Skin epidermis (tissue), 12 donors: ENCODE measurements around the gene RPN1.
"Not testable (repeated sequence)": the region's sequence is repeated elsewhere in the genome, so short reads cannot be mapped to it uniquely, and the experiment has no call there.

Experiments used
- H3K27ac ChIP-seq, 21 experiments: fragments of 200-600 bp; sonication (generic) in 11 of 21; one replicate each; pipeline ENCODE4 v1.5.0; 2020; ENCODE audit warnings: mild to moderate bottlenecking in 3 of 21, inconsistent platforms in 2 of 21, moderate library complexity in 2 of 21
- H3K4me3 ChIP-seq, 7 experiments: fragments of 200-600 bp; sonication (generic) in 2 of 7; one replicate each; pipeline ENCODE4 v1.5.0; 2020; ENCODE audit warnings: inconsistent platforms in 2 of 7, mild to moderate bottlenecking in 2 of 7, moderate library complexity in 1 of 7

Gene RPN1

GRCh38 chr3:128587391-128587790 lies 63.2 kb downstream of the RPN1 start:
- Histone ChIP-seq H3K27ac (no peak overlapping the region), H3K4me3 (no peak overlapping the region)

- not testable (repeated sequence) for H3K4me3 ChIP-seq
Measured at GRCh38 chr3:128586932-128587331, 63.7 kb downstream of the RPN1 start.

DNA sequence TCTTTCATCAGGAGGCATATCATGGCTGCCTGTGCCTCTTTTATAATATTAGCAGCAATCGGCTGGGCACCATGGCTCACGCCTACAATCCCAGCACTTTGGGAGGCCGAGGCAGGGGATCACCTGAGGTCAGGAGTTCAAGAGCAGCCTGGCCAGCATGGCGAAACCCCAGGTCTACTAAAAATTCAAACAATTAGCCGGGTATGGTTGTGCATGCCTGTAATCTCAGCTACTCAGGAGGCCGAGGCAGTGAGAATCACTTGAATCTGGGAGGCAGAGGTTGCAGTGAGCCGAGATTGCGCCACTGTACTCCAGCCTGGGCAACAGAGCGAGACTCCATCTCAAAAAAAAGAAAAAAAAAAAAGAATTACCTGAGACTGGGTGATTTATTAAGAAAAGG lies 64.2 kb downstream of the RPN1 start:
- H3K4me3 ChIP-seq, H3K27ac ChIP-seq: not testable (repeated sequence)

More at GRCh38 chr3:128586932-128587331, 63.7 kb downstream of the RPN1 start:
- H3K27ac ChIP-seq = not testable (repeated sequence)

- Histone ChIP-seq H3K27ac (no peak overlapping the region), H3K4me3 (no peak overlapping the region)
Measured at GRCh38 chr3:128585974-128586373, 64.6 kb downstream of the RPN1 start.

- no peak overlapping the region for H3K4me3 ChIP-seq
- no peak overlapping the region for H3K27ac ChIP-seq
Measured at GRCh38 chr3:128585189-128585588, 65.4 kb downstream of the RPN1 start.

- Histone ChIP-seq H3K4me3 (no peak overlapping the region), H3K27ac (no peak overlapping the region)
Measured at GRCh38 chr3:128584412-128585020, 66.1 kb downstream of the RPN1 start.

DNA sequence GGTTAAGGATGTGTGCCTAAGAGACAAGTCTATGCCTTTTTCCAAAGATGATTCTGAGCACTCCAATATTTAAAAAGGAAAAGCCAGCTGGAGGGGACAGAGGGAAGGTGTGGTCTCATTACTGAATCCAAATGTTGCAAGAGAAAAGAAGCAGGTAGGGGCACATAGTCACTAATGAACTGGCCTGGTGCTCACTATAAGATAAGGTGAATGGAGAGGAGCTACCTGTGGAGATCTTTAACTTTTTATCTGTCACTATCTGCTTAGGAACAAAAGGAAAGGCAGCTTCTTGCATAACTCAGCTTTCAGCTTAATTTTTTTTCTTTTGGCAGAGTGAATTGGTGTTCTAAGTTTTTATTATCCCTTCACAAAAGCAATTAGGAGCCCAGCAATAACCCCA lies 69.1 kb downstream of the RPN1 start:
- H3K27ac ChIP-seq = no peak overlapping the region
- H3K4me3 ChIP-seq = no peak overlapping the region

GRCh38 chr3:128579927-128580326 lies 70.7 kb downstream of the RPN1 start:
- no peak overlapping the region for H3K4me3 ChIP-seq
- H3K27ac ChIP-seq = no peak overlapping the region

DNA sequence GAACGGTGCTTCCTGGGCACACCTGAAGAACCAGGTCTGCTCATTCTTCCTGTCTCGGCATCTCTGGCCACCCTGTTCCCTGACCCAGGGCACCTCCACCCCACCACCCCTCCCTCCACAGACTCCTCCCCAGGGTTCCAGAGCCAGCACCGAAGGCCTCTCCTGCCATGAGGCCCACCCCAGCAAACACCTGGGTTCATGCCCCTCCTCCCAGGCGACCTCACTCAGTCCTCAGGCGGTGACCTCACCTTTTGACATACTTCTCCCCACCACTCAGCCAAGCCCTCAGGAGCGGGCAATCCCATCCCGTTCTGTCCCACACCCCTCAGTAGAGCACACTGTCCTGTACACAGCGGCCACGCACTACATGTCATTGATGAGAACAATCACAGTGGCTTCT lies 72.3 kb downstream of the RPN1 start:
- H3K4me3 ChIP-seq = no peak overlapping the region
- no peak overlapping the region for H3K27ac ChIP-seq

GRCh38 chr3:128577711-128578110 lies 72.9 kb downstream of the RPN1 start:
- Histone ChIP-seq H3K4me3 (no peak overlapping the region), H3K27ac (no peak overlapping the region)

- H3K27ac ChIP-seq = no peak overlapping the region
- H3K4me3 ChIP-seq = no peak overlapping the region
Measured at GRCh38 chr3:128576290-128576689, 74.3 kb downstream of the RPN1 start.

GRCh38 chr3:128575777-128576176 lies 74.8 kb downstream of the RPN1 start:
- Histone ChIP-seq H3K27ac (no peak overlapping the region), H3K4me3 (no peak overlapping the region)

DNA sequence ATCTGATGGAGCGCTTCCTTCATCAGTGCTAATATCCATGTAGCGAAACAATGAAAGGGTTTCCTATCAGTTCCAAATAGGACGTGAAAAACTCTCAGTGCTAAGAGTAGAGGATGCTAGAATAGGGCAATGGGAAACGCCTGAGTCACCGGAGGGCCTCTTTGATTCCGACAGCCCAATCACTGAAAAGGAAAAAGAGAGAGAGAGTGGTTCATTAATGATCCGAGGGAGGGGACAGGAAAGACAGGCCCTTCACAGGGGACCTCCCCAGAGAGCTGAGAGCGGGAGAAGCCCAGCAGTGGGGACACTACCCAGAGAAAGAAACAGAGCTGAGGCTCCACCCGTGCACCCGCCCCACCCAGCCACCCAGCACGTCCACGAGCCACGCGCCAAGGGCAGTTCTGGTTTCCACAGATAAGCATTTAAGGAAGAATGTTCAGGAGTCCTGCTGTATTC lies 76.9 kb downstream of the RPN1 start:
- no peak overlapping the region for H3K4me3 ChIP-seq
- no peak overlapping the region for H3K27ac ChIP-seq

DNA sequence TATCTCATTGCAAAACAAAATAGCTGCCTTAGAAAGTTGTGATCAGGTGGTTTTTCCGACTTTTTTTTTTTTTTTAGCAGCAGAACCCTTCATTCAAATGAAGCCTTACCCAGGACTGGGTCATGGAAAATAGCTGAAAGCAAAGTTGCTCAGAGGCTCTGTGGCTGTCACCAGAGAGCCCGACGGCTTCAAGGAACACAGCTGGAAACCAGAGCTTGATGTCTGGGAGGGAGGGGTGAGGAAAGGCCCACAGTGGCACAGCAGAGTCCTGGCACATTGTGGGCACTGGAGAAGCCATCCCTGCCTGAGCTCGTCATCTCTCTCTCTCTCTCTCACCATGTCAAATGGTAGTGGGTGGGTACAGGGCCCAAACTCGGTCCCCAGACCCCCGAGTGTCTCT lies 77.5 kb downstream of the RPN1 start:
- no peak overlapping the region for H3K27ac ChIP-seq
- no peak overlapping the region for H3K4me3 ChIP-seq

- Histone ChIP-seq H3K4me3 (no peak overlapping the region), H3K27ac (no peak overlapping the region)
Measured at GRCh38 chr3:128572644-128573105, 77.9 kb downstream of the RPN1 start.

GRCh38 chr3:128572013-128572412 lies 78.6 kb downstream of the RPN1 start:
- no peak overlapping the region for H3K27ac ChIP-seq
- H3K4me3 ChIP-seq = no peak overlapping the region
